Breast epithelium (tissue), 3 donors: ENCODE results near the gene THADA.
A peak's percentile ranks its signal among the peaks of the same experiment; 100 is the strongest.

Experiments used
- CTCF ChIP-seq, 3 donors: fragments of 450-650 bp; IDR thresholded peaks; one replicate each; pipeline ENCODE4 v1.5.1; 2016 to 2017; ENCODE audit warnings: antibody characterized with exemption in 3 of 3, mild to moderate bottlenecking in 3 of 3, moderate library complexity in 3 of 3
- POLR2A ChIP-seq: fragments of 450-650 bp; IDR thresholded peaks from one replicate; pipeline ENCODE4 v1.6.1; 2016; ENCODE audit warnings: antibody characterized with exemption, mild to moderate bottlenecking, moderate library complexity

- TF ChIP-seq POLR2A (no peak), CTCF (IDR thresholded peaks at IDR 0.05) (peak; percentile 39 to 77 (median 73))
Measured at GRCh38 chr2:43542285-43542933, 53.4 kb downstream of the THADA start.
